Fibroblast of upper back skin (primary cell): ENCODE data around the gene C5.
A peak's percentile ranks its signal among the peaks of the same experiment; 100 is the strongest.
"Not testable (repeated sequence)": the region's sequence is repeated elsewhere in the genome, so short reads cannot be mapped to it uniquely, and the experiment has no call there.

ENCODE experiments used
- DNase-seq: peaks from one replicate; pipeline ENCODE4 v3.0.0-alpha.2; 2013

C5 gene

GRCh38 chr9:121048175-121048574 is 1.9 kb downstream of the C5 start:
- no peak for DNase-seq

GRCh38 chr9:121038804-121039203 is 11.3 kb downstream of the C5 start:
- no peak for DNase-seq

- DNase-seq, result no peak
These were observed 11.7 kb downstream of the C5 start for GRCh38 chr9:121038362-121038761.

DNA sequence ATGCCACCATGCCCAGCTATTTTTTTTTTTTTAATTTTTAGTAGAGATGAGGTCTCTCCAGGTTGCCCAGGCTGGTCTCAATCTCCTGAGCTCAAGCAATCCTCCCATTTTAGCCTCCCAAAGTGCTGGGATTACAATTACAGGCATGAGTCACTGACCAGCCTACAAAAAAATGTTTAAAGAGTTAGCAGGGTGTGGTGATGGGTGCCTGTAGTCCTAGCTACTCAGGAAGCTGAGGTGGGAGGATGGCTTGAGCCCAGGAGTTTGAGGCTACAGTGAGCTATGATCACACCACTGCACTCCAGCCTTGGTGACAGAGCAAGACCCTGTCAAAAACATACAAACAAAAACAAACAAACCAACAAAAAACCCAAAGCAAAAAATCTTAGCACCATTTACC is 14.4 kb downstream of the C5 start:
- not testable (repeated sequence) for DNase-seq

DNA sequence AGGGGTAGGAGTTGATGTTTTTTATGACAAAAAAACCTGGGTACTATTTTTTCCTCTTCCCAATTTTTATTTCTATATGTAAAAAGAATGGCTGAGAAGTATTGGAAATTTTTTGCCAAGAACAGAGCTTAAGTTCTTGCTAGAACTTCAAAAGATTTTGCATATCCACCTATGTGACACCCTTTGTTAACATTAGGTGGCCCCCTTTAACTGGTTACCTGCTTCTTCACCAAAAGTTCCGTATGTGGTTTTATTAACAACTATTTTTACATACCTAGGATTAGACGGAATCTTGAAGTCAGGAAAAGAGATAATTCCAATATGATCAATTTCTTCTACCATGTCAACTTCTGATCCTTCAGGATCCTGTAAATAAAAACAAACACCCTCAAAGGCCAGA is 15.5 kb downstream of the C5 start:
- DNase-seq, result no peak

GRCh38 chr9:121029469-121029868 is 20.6 kb downstream of the C5 start:
- no peak for DNase-seq

- DNase-seq, result not testable (repeated sequence)
These were observed 21.8 kb downstream of the C5 start for GRCh38 chr9:121028285-121028684.

DNA sequence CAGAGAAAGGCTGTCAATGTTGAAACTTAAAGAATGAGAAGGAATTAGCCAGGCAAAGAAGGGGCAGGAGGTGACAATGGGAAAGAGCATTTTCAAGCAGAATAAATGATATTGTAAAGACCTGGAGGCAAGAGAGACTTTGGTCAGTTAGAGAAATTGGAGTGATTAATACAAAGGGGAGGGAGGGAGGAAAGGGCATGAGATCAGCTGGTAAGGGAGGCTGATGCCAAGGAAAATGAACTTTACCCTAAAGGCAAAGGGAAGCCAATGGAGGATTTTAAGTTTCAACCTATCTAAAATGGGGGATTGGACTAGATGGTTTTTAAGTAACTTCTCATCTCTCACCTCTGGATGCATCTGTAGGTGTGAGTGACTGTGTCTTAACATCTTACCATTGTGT is 23.3 kb downstream of the C5 start:
- no peak for DNase-seq

DNA sequence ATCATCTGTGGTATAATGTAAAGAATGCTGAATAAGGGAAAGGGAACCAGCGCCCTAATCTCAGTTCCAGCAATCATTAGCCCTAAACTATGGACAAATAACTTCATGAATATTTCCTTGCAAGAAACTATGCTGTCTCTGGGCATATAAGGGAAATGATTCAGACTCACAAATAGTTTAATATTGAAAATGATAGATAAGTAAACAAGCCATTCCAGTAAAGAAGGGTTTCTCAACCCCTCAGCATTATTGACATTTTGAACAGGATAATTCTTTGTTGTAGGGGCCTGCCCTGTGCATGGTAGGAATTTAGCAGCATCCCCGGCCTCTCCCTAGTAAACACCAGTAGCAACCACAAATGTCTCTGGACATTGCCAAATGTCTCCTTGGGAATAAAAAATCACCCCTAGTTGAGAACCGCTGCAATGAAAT is 23.8 kb downstream of the C5 start:
- peak; percentile 12 for DNase-seq

GRCh38 chr9:121024237-121024636 is 25.8 kb downstream of the C5 start:
- DNase-seq, result no peak

DNA sequence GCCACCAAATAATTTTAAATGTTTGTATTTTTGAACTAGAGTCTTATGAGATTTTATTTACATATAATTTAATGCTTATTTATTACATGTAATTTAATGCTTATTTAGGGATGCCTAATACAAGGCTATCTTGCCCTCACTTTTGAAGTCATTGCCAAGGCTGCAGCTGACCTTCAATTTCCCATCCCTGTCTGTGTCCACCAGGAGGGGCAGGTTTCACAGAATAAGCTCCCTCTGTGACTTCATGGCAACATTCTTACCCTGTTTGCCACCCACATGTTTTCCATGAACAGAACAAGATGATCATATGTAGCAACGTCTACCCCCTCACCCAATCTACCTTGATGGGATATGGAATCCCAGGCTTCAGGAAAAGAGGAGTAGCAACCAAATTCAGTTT is 27.0 kb downstream of the C5 start:
- DNase-seq, result peak; percentile 19

GRCh38 chr9:121021301-121021700 is 28.8 kb downstream of the C5 start:
- DNase-seq, result no peak

GRCh38 chr9:121019273-121019672 is 30.8 kb downstream of the C5 start:
- no peak for DNase-seq

DNA sequence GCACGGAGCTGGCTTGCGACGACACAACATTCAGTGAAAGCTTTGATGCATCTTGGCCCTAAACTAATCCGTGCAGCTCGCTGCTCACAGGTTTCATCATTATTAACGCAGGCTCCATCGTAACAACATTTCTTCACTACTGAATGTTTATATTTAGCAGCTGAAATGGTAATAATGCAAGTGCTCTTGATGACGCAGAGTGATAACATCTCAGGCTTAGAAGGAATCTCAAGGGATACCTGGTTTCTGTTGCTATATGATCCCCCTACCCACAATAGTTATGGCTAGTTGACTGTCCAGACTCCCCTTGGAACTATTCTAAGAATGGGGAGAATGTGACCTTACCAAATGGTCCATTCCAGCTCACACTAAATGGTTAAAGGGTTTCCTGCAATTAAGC is 36.2 kb downstream of the C5 start:
- DNase-seq, result no peak

GRCh38 chr9:121009650-121010049 is 40.4 kb downstream of the C5 start:
- no peak for DNase-seq

DNA sequence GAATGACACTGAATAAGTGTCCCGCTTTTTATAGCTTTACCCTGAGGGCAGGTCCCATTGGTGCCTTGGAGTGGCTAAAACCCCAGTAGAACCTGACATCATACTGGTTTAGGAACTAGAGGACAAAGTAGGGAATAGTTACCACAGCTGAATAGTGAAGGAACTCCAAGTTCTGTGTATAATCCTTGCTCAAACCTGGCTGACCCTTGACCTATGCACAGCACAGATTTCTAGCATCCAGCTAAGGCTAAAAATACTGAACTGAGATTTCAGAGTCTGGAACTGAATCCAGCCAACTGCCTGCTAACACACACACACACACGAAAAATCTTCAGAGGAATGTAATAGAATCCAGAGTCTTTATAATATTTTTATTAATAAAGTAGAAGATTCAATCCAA is 50.8 kb downstream of the C5 start:
- DNase-seq, result no peak

DNA sequence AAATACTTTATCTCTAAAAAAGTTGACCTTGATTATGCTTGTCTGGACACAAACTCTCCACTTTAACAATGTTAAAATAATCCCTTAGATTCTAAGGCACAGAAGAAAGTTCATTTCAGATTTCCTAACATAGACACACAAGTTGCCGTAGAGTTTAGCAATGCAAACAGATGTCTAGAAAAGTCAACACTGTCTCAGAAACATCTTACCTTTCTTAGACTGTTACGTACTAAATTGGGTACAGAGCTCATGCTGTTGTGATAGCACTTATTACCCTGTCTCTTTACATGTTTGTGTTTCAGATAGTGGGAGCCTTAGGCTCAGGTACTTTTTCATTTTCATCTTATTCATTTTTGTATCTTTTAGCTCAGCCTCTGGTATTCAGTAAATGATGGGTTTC is 52.0 kb downstream of the C5 start:
- no peak for DNase-seq

DNA sequence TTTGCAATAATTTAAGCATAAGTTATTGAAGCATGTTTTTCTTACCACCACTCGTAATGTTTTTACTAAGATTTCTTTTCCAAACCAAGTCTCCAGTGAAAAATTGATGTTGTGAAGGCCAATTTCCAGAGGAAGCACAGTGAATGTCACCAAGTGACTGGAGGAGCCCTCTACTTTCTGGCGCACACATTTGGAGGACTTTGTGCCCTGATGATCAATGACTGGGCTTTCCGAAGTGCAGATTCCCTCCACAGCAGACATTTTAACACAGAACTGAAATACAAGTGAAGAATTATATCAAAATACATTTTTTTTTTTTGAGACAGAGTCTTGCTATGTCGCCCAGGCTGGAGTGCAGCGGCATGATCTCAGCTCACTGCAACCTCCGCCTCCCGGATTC is 52.6 kb downstream of the C5 start:
- DNase-seq, result no peak

- DNase-seq, result no peak
These were observed 53.7 kb downstream of the C5 start for GRCh38 chr9:120996409-120996808.

DNA sequence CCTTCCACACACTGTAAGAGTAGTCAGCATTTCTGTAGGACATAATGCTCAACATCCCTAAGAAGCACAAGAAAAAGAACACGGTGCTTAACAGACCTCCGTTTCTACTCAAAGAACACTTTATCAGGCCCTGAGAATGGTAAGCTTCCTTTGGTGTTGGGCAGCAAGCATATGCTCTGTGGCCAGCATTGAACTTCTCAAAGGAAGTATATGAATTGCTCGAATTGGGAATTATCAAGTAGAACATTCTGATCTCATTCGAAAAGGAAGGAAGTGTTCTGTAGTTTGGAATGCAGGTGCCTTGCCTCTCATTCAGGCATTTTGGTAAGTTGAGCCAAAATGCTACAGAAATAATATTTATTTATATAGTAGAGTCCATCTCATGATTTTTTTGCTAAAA is 61.0 kb downstream of the C5 start:
- no peak for DNase-seq

- peak; percentile 58 for DNase-seq
These were observed 64.3 kb downstream of the C5 start for GRCh38 chr9:120985819-120986222.

DNA sequence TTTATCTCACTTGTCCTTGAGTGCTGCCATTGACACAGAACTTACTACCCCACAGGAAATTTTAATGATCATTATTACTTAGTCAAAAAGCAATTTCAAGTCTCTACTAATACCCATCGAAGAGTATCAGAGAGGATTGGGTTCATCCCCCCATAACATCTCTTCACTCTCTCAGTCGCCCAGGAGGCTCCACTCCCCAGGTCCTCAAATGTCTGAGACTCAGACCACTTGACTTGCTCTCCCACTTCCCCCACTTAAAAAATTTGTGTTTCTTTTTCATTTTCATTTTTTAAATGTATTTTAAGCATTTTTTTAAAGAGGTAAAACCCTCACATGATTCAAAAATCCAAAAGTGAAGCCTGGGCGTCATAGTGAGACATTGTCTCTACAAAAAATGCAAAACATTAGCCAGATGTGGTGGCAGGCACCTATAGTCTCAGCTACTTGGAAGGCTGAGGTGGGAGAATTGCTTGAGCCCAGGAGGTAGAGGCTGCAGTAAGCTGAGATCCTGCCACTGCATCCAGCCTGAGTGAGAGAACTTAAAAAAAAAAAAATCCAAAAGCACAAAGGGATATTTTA is 66.7 kb downstream of the C5 start:
- no peak for DNase-seq

DNA sequence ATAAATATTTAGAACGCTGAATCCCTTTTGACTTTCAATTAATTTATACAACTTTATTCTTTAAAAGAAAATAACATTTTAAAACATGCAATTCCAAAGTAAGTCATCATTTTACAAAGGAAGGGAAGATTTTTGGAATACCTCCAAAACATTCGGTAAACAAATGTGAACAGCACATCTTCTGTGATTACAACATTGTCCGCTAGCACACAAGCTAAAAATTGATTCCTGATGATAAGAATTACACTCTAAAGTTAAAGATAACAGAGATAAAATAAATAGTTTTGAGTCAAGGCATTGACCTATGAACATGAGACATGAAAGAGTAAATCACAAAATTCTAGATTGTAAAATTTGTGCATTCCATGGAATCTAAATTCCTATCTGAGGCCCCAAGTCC is 67.2 kb downstream of the C5 start:
- DNase-seq, result no peak

GRCh38 chr9:120980951-120981350 is 69.1 kb downstream of the C5 start:
- no peak for DNase-seq

- no peak for DNase-seq
These were observed 70.3 kb downstream of the C5 start for GRCh38 chr9:120979797-120980196.

GRCh38 chr9:120978987-120979386 is 71.1 kb downstream of the C5 start:
- no peak for DNase-seq
